HG03280 (cell line): ENCODE measurements around the gene WDFY4.

Source experiments
- ATAC-seq: cut with Tn5 transposase; IDR thresholded peaks from one replicate; pipeline ENCODE4 v1.9.1; 2021; ENCODE audit warnings: mild to moderate bottlenecking, moderate library complexity; ENCODE audit not compliant: unreplicated experiment

Gene WDFY4

GRCh38 chr10:48740015-48740707 is 55.5 kb downstream of the WDFY4 start:
- ATAC-seq, result no peak

- ATAC-seq, result no peak
These were observed 56.3 kb downstream of the WDFY4 start for GRCh38 chr10:48740988-48741387.

DNA sequence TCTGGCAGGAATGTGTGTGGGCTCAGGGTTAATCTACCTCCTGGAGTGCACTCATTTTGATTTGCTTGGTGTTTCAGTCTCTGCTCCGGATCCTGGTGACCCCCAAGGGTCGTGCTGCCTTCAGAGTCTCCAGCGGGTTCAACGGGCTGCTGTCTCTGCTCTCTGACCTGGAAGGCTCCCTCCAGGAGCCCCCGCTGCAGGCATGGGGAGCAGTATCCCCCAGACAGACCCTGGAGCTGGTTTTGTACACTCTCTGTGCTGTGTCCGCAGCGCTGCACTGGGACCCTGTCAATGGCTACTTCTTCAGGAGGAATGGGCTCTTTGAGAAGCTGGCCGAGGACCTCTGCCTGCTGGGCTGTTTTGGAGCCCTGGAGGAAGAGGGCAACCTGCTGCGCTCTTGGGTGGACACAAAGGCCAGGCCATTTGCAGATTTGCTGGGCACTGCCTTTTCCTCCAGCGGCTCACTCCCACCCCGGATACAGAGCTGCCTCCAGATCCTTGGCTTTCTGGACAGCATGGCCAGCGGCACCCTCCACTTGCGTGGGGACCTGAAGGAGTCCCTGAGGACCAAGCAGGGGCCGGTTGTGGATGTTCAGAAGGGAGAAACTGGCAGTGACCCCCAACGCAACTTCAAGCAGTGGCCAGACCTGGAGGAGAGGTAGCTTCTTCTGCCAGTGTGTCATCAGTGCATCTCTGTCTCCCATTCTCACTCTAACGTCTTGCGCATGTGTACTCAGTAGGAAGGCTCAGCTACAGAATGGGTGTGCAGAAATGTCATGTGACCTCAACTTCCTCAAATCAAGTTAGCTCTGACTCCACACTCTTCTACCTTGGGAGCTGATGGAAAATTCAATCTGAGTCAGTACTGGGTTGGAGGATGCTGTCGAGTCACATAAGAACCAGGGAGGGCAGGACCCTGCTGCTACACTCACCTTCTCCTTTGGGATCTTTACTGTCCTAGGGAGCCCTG is 58.5 kb downstream of the WDFY4 start:
- ATAC-seq, result no peak

- ATAC-seq, result no peak
These were observed 59.9 kb downstream of the WDFY4 start for GRCh38 chr10:48744587-48744986.

GRCh38 chr10:48745662-48746245 is 61.1 kb downstream of the WDFY4 start:
- ATAC-seq, result no peak

- ATAC-seq, result no peak
These were observed 63.9 kb downstream of the WDFY4 start for GRCh38 chr10:48748573-48748972.

DNA sequence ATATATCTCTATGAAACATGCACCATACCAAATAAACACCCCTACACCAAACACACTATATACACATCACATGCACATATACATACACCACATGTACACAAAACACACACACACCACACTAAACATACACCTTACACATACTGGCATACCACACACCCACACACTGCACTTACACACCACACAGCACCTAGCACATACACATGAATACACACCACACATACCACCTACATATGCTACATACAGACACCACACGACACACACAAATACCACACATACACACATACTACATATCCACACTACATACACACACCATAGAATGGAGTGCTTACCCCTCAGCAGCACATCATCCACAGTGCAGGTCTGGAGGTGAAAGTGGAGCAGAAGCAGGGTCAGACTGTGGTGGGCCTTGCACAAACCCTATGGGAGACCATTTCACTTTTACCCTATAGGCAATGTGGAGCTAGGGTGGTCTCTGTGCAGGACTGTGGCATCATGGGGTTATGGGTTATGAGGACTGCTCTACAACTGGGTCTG is 64.6 kb downstream of the WDFY4 start:
- ATAC-seq, result no peak

DNA sequence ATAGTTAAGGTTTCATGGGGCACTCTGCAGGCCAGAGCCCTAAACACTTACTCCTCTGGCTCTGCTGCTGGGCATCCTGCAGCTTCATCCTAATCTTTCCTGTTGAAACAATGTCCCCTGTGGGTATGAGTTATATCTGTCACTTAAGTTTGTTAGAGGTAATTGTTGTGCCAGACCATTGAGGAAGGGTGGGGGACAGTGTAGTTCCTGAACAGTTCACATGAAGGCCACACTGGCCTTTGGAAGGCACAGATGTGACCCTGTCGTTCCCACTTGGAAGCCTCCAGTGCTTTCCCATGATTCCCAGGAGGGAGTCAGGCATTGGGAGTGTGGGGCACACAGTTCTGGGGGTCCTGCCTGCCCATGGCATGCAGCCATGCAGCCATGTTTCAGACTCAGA is 65.3 kb downstream of the WDFY4 start:
- no peak for ATAC-seq

DNA sequence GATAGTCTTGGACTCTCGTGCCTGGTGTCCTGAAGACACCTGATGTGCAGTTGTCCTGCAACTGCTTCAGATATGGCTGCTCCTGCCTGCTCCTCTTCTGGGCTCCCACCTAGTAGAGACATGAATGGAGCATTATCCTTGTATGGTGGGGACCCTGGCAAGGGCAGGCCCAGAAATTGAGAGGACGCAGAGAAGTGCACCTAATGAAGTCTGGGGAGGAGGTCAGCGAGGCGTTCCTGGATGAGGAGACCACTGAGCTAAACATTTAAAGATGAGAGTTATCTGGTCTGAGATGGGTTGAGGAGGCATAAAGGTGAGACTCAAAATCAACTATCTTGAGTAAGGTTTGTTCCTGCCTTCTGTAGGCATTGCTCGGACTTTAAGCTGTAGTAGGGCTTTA is 66.3 kb downstream of the WDFY4 start:
- no peak for ATAC-seq

DNA sequence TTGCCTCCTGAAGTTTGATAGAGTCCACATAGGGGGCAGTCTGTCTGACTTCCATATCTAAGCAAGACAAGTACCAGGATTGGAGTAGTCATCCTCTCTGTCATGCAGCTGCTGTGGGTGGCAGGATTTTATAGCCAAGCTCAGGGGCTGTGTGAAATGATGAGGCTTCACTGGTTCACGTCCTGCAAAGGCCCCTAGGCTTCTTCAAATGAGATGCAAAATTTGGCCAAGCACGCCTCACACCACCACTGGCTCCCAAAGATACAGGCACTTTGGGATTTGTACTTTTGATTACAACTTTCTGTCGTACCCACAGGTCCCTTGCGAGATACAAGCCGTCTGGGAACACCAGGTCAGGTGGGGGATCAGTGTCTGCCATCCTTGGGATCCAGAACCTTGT is 67.1 kb downstream of the WDFY4 start:
- ATAC-seq, result no peak

GRCh38 chr10:48758411-48758810 is 73.7 kb downstream of the WDFY4 start:
- ATAC-seq, result no peak

DNA sequence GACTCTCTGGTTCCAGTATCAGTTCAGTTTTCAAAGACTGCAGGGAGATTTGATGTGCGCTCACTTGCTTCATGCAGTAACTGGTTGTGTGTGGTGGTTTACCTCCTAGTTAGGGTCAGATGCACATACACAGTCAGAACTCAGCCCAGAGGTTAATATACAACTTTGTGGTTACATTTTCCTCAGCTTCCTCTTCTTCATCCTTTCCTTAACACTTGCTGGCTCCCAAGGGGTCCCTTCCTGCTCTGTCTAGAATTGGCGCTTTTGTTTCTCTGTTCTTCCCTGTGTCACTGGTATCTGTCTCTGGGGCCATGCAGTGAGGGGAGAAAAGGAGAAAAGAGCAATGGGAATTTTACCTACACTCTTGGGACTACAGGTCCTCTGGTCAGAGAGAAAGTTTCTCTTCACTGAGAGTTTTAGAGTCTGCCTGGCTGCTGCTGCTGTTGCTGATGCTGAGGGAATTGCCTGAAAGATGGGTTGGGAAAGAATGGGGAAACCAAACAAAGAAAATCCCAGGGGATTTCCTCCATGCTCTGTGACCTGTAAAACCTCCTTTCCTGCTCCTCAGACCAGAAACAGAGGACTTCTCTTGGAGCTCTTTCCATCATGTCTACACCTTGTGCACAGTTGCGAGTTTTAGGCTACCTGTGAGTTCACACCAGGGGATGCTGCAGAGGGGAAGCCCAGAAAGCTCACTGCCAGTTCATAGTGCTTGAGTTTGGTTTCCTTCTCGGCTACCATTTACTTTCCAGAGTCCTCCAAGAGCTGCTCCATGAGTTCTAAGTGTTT is 74.6 kb downstream of the WDFY4 start:
- no peak for ATAC-seq

DNA sequence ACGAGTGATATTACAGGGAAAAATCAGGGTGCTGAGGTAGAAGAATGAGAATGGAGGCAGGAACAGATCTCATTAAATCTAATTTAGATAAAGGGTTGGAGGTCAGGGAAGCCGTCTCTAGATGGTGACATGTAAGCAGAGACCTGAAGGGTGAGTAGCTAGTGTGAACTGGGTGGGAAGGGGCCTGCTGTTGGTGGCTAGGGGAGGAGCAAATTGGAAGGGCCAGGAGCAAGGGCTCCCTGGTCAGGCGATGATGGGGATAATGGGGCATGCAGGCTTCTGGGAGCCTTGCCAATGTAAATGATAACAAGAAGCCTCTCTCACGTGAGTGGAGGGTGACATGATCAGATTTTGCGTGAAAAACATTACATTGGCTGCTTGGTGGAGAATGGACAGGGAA is 76.3 kb downstream of the WDFY4 start:
- ATAC-seq, result no peak

- ATAC-seq, result no peak
These were observed 77.7 kb downstream of the WDFY4 start for GRCh38 chr10:48762064-48763042.

GRCh38 chr10:48763403-48763965 is 78.8 kb downstream of the WDFY4 start:
- no peak for ATAC-seq

DNA sequence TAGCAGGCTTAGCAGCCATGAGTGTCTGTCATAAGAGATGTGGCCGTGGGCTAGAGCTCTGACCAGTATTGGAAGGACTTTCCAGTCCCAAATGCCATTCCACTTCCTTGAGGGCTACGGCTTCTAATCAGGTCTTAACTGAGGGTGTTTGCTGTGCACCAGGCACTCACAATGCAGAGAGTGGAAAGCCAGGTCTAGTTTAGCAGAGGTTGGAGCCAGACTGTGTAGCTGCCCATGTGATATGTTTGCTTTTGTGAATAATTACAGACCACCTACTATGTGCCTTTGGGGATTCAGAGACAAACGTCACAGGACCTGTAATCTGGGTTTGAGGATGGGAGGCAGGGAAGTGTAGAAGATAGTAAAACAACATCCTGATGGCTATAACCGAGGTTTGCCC is 79.8 kb downstream of the WDFY4 start:
- no peak for ATAC-seq

DNA sequence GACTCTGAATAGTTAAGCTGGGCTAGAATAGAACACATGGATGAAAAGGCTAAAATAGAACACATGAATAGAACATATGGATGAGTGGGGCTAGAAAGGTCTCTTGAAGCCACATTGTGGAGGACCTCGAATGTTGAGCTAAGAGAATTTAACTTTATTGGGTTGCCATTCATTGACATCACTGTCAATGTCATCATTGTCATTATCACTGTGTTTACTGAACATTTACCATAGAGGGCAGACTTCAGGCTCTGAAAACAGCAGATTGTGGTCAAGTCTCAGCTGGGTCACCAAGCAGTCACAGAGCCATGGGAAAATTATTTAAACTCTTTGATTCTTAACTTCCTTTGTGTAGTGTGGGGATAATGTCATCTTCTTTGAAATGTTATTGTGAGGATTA is 80.4 kb downstream of the WDFY4 start:
- no peak for ATAC-seq

DNA sequence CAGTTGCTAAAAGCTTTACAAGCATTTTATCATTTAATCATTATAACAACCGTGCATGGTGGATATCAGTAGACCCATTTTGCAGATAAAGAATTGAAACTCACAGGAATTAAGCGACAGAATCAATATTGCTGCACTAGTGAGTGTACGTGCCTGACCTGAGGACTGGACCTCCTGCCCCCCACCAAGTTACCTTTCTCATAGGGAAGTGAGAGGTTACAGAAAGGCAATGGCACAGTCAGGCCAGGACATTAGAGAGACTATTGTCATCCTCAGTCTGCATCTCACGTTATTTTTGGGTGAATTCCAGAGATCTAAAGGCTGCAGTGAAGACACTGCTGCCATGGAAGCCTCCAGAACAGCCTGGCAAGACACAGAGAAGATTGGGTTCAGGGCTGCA is 80.9 kb downstream of the WDFY4 start:
- ATAC-seq, result no peak
